ENCODE data around the gene LRWD1. TPM values are rescaled to one million over a fixed set of nuclear protein-coding genes. Genes with fewer than 3 reads are reported as not detected.

Gene LRWD1
- total RNA-seq, 4 donors from 2014 or later = 7.5 to 24.4 (median 12.3) TPM

DNA sequence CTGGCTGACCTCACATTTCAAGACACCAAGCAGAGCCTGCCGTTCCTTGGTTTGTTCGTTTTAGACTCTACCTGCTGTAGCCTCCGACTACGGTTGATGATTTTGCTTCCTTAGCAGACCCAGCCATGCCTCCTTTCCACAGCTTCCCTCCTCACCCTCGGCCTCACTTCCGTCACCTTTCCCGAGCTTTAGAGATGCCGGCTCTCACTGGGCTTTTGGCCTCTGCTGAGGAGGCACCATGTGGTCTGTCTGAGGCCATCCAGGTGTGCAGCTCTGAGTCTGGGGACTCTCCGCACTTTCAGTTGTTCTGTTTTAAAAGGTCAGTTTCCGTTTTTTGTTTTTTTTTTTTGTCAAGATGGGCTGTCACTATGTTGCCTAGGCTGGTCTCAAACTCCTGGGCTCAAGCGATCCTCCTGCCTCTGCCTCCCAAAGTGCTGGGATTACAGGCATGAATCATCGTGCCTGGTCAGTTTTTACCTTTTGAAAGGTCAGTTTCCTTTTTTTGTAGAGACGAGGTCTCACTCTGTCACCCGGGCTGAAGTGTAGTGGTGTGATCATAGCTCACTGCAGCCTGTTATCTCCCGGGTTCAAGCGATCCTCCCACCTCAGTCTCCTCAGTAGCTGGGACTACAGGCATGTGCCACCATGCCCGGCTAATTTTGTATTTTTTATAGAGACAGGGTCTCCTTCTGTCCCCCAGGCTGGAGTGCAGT is 19.7 kb upstream of the LRWD1 start:
- TF ChIP-seq, protein P1, sequence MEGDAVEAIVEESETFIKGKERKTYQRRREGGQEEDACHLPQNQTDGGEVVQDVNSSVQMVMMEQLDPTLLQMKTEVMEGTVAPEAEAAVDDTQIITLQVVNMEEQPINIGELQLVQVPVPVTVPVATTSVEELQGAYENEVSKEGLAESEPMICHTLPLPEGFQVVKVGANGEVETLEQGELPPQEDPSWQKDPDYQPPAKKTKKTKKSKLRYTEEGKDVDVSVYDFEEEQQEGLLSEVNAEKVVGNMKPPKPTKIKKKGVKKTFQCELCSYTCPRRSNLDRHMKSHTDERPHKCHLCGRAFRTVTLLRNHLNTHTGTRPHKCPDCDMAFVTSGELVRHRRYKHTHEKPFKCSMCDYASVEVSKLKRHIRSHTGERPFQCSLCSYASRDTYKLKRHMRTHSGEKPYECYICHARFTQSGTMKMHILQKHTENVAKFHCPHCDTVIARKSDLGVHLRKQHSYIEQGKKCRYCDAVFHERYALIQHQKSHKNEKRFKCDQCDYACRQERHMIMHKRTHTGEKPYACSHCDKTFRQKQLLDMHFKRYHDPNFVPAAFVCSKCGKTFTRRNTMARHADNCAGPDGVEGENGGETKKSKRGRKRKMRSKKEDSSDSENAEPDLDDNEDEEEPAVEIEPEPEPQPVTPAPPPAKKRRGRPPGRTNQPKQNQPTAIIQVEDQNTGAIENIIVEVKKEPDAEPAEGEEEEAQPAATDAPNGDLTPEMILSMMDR (IDR thresholded peaks at IDR 0.05) = no peak
- TF ChIP-seq EP300 (IDR thresholded peaks at IDR 0.05) (no peak), POLR2A (IDR thresholded peaks at IDR 0.05) (no peak)
- Histone ChIP-seq H3K27me3 (no peaks in the 10 kb centered on the region), H3K9me3 (no peaks in the 10 kb centered on the region), H3K27ac (no peak overlapping the region), H3K36me3 (peaks cover 0 to 29% of the 10 kb centered on the region in 2 donors), H3K4me1 (peaks cover 0 to under 1% (median 0%) of the 10 kb centered on the region in 3 donors), H3K4me3 (no peak overlapping the region)
- 88 to 91% methylated on average over 8 to 13 of the region's 17 CpGs for WGBS, 2 donors (ENCODE audit: low coverage in 1 of 2)
- no peak for ATAC-seq

DNA sequence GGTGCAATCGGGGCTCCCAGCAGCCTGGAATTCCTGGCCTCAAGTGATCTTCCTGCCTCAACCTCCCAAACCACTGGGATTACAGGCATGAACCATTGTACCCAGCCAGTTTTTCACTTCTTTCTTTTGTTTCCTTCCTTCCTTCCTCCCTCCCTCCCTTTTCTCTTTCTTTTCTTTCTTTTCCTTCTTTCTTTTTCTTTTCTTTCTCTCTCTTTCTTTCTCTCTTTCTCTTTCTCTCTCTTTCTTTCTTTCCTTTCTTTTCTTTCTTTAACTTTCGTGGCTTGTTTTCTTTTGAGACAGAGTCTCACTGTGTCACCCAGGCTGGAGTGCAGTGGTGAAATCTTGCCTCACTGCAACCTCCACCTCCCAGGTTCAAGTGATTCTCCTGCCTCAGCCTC is 19.1 kb upstream of the LRWD1 start:
- no peak for TF ChIP-seq POLR2AphosphoS5 (IDR thresholded peaks at IDR 0.05)
- no peak for TF ChIP-seq EP300 (IDR thresholded peaks at IDR 0.05)
- no peak for TF ChIP-seq POLR2A (IDR thresholded peaks at IDR 0.05)
- TF ChIP-seq, protein P1 (IDR thresholded peaks at IDR 0.05) = no peak
- no peak overlapping the region for H3K27ac ChIP-seq
- no peak overlapping the region for H3K4me3 ChIP-seq
- no peaks in the 10 kb centered on the region for H3K9me3 ChIP-seq
- no peaks in the 10 kb centered on the region for H3K27me3 ChIP-seq
- ATAC-seq = no peak
- WGBS, 2 donors (ENCODE audit: low coverage in 1 of 2) = 100% methylated on average over 1 to 2 of the region's 2 CpGs
- no peaks in the 10 kb centered on the region for H3K4me1 ChIP-seq
- peaks cover 0 to 29% of the 10 kb centered on the region in 2 donors for H3K36me3 ChIP-seq

DNA sequence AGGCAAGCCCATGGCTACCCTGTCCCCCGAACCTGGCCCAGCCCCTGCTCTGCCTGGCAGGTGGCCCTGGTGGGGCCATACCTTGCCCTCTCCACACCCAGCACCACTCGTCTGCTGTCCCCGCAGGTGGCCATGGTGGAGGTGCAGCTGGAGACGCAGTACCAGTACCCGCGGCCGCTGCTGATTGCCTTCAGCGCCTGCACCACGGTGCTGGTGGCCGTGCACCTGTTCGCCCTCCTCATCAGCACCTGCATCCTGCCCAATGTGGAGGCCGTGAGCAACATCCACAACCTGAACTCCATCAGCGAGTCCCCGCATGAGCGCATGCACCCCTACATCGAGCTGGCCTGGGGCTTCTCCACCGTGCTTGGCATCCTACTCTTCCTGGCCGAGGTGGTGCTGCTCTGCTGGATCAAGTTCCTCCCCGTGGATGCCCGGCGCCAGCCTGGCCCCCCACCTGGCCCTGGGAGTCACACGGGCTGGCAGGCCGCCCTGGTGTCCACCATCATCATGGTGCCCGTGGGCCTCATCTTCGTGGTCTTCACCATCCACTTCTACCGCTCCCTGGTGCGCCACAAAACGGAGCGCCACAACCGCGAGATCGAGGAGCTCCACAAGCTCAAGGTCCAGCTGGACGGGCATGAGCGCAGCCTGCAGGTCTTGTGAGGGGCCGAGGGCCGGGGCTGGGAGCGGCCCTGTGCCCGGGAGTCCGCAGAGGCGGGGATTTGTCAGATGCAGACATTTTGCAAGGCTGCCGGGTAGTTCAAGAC is 18.2 kb upstream of the LRWD1 start:
- TF ChIP-seq POLR2AphosphoS5 (IDR thresholded peaks at IDR 0.05) = no peak
- TF ChIP-seq, protein P1 (IDR thresholded peaks at IDR 0.05) = no peak
- TF ChIP-seq POLR2A (IDR thresholded peaks at IDR 0.05) = no peak
- no peak for TF ChIP-seq EP300 (IDR thresholded peaks at IDR 0.05)
- Histone ChIP-seq H3K36me3 (peaks cover 0 to 29% of the 10 kb centered on the region in 2 donors), H3K4me3 (no peak overlapping the region), H3K4me1 (no peaks in the 10 kb centered on the region), H3K9me3 (no peaks in the 10 kb centered on the region), H3K27me3 (no peaks in the 10 kb centered on the region), H3K27ac (no peak overlapping the region)
- WGBS, 2 donors (ENCODE audit: low coverage in 1 of 2) = 92% methylated on average over 11 of the region's 41 CpGs; no CpG with 5 or more reads in 1 of the 2 donors
- no peak for ATAC-seq

DNA sequence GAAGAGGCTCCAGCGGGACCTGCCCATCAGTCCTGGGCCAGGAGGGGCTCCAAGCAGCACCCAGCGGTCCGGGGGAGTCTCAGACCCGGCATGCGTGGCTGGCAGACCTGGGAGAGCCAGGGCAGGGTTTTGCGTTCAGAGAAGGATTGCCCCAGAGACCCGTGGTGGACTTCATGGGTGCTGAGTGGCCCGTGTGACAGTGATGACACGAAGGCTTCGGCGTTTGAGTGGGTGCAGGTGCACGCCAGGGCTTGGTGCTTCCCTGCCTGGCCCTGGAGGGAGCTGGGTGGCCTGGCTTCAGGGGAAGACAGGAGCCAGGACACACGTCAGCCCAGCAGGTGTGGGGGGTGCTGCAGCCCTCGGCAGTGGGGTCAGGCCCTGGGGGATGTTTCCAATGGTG is 17.5 kb upstream of the LRWD1 start:
- no peaks in the 10 kb centered on the region for H3K27me3 ChIP-seq
- H3K4me1 ChIP-seq = no peaks in the 10 kb centered on the region
- no peaks in the 10 kb centered on the region for H3K9me3 ChIP-seq
- H3K27ac ChIP-seq = no peak overlapping the region
- TF ChIP-seq, protein P1 (IDR thresholded peaks at IDR 0.05) = no peak
- no peak for TF ChIP-seq POLR2A (IDR thresholded peaks at IDR 0.05)
- no peak for TF ChIP-seq EP300 (IDR thresholded peaks at IDR 0.05)
- no peak for TF ChIP-seq POLR2AphosphoS5 (IDR thresholded peaks at IDR 0.05)
- 93% methylated on average over 7 of the region's 14 CpGs; no CpG with 5 or more reads in 1 of the 2 donors for WGBS, 2 donors (ENCODE audit: low coverage in 1 of 2)
- H3K36me3 ChIP-seq = peaks cover 0 to 29% of the 10 kb centered on the region in 2 donors
- H3K4me3 ChIP-seq = no peak overlapping the region
- no peak for ATAC-seq

All from gastroesophageal sphincter (tissue), 4 donors.